SJCRH30 (cell line): ENCODE measurements around the gene ADGRA3. TPM values are rescaled to one million over a fixed set of nuclear protein-coding genes. Genes with fewer than 3 reads are reported as not detected.

Experiments
- DNase-seq, 2 experiments: peaks; one replicate each; pipeline ENCODE4 v3.0.0-alpha.2; 2015 to 2020
- H3K27ac ChIP-seq: fragments of 250-450 bp; sonication (Bioruptor Pico); 2 replicates; pipeline ENCODE4 v1.5.1; 2020; ENCODE audit warnings: mild to moderate bottlenecking, moderate library complexity
- H3K27me3 ChIP-seq: fragments of 250-450 bp; sonication (Bioruptor Pico); 2 replicates; pipeline ENCODE4 v1.5.1; 2020; ENCODE audit warnings: mild to moderate bottlenecking, moderate library complexity
- H3K36me3 ChIP-seq: fragments of 250-450 bp; sonication (Bioruptor Pico); 2 replicates; pipeline ENCODE4 v1.5.1; 2020; ENCODE audit warnings: mild to moderate bottlenecking, moderate library complexity
- H3K4me1 ChIP-seq: fragments of 250-450 bp; sonication (Bioruptor Pico); 2 replicates; pipeline ENCODE4 v1.5.1; 2020; ENCODE audit warnings: mild to moderate bottlenecking, moderate library complexity
- H3K4me3 ChIP-seq: fragments of 250-450 bp; sonication (Bioruptor Pico); 2 replicates; pipeline ENCODE4 v1.5.1; 2020; ENCODE audit warnings: mild to moderate bottlenecking, moderate library complexity
- H3K9me3 ChIP-seq: fragments of 250-450 bp; sonication (Bioruptor Pico); replicated peaks from 2 replicates; pipeline ENCODE4 v1.5.1; 2020; ENCODE audit warnings: mild to moderate bottlenecking, moderate library complexity
- total RNA-seq: library from RNA; depleted of rRNA; stranded (reverse); fragments of >200 nt; shearing (Covaris generic); gene quantifications from 2 replicates; pipeline ENCODE4 v1.2.3, GENCODE V29; 2014; rRNA removed

ADGRA3 gene, protein sequence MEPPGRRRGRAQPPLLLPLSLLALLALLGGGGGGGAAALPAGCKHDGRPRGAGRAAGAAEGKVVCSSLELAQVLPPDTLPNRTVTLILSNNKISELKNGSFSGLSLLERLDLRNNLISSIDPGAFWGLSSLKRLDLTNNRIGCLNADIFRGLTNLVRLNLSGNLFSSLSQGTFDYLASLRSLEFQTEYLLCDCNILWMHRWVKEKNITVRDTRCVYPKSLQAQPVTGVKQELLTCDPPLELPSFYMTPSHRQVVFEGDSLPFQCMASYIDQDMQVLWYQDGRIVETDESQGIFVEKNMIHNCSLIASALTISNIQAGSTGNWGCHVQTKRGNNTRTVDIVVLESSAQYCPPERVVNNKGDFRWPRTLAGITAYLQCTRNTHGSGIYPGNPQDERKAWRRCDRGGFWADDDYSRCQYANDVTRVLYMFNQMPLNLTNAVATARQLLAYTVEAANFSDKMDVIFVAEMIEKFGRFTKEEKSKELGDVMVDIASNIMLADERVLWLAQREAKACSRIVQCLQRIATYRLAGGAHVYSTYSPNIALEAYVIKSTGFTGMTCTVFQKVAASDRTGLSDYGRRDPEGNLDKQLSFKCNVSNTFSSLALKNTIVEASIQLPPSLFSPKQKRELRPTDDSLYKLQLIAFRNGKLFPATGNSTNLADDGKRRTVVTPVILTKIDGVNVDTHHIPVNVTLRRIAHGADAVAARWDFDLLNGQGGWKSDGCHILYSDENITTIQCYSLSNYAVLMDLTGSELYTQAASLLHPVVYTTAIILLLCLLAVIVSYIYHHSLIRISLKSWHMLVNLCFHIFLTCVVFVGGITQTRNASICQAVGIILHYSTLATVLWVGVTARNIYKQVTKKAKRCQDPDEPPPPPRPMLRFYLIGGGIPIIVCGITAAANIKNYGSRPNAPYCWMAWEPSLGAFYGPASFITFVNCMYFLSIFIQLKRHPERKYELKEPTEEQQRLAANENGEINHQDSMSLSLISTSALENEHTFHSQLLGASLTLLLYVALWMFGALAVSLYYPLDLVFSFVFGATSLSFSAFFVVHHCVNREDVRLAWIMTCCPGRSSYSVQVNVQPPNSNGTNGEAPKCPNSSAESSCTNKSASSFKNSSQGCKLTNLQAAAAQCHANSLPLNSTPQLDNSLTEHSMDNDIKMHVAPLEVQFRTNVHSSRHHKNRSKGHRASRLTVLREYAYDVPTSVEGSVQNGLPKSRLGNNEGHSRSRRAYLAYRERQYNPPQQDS (N-terminal part only)
- total RNA-seq: 104 TPM in 2 replicates

DNA sequence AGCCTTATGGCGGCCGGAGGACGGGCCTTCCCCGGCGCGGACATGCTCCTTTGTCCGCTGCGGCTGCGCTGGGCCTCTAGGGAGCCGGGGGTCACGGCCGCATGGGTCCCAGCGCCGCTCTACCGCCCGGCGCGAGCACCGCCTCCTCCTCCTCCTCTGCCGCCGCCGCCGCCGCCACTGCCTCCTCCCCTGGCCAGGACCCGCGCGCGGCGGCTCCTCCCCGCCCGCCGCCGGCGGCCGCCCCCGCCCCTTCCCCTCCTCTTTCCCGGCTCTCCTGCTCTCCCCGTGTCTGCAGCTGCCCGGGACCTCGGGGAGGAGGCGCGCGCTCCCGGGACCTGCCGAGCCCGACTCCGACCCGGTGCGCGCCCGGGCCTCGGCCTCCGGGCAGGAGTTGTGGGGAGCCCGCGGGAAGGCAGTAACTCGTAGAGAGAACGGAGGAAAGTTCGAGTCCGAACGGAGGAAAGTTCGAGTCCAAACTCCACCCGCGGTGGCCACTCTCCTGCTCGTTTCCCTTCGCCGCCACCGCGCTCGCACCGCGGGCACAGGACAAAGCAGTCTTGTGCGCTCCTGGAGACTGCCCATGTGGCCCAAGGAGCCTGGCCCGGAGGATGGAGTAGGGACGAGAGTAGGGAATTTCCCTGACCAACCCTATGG is at the start of gene ADGRA3:
ADGRA3 (minus strand) TSS at position 179 of the 654 bp plus-strand sequence. CDS start 282 bp downstream, outside the sequence.
- H3K4me1 ChIP-seq: no peaks in the 10 kb centered on the region
- peak within 1 kb of the TSS; percentile 82 for H3K27ac ChIP-seq
- no peaks in the 10 kb centered on the region for H3K36me3 ChIP-seq
- DNase-seq: peak; percentile 84 to 86
- no peaks in the 10 kb centered on the region; the same call in 1 of the 2 replicates for H3K9me3 ChIP-seq
- H3K4me3 ChIP-seq: peak within 1 kb of the TSS; percentile 68
- no peaks in the 10 kb centered on the region for H3K27me3 ChIP-seq

DNA sequence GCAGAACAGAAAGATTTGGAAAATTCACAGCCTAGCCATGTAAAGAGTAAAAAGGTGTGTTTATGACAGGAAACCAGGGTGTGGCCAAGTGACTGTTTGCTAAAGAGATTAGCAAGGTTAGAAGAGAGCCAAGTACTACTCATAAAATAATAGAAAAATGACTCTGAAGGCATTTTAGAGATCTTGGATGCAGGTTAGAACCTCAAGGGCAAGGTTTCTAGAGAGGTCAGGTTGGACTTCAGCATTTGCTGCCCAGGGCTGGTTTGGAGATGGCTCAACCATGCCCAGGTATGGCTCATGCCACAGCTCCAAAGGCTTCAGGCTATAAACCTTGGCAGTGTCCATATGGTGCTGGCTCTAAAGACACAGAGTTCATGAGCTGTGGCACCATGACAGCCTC is 40.6 kb upstream of the ADGRA3 start:
- H3K4me1 ChIP-seq: no peaks in the 10 kb centered on the region
- H3K27ac ChIP-seq: no peak overlapping the region

DNA sequence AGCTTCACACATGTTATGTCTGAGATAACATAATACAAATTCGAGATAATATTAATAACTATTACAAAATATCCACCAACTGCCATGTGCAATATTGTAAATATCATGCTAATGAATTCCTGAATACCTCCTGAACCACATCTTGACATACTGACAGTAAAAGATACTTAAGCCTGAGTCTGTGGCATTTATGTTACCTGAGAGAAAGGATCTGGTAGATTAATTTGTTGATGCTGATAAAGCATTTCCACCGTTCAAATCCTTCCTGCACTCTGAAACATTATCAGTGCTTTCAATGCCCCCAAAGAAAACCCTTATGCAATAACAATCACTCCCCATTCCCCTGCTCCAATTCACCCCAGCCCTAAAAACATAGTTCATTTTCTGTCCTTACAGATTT is 38.8 kb upstream of the ADGRA3 start:
- no peak overlapping the region for H3K27ac ChIP-seq
- H3K9me3 ChIP-seq: no peaks in the 10 kb centered on the region
- no peaks in the 10 kb centered on the region for H3K27me3 ChIP-seq
- no peak for DNase-seq
- H3K36me3 ChIP-seq: no peaks in the 10 kb centered on the region
- H3K4me1 ChIP-seq: no peaks in the 10 kb centered on the region
- H3K4me3 ChIP-seq: no peak overlapping the region

More for the DNA sequence above, 40.6 kb upstream of the ADGRA3 start:
- Histone ChIP-seq H3K36me3 (no peaks in the 10 kb centered on the region), H3K4me3 (no peak overlapping the region), H3K9me3 (no peaks in the 10 kb centered on the region), H3K27me3 (no peaks in the 10 kb centered on the region)
- DNase-seq: no peak

DNA sequence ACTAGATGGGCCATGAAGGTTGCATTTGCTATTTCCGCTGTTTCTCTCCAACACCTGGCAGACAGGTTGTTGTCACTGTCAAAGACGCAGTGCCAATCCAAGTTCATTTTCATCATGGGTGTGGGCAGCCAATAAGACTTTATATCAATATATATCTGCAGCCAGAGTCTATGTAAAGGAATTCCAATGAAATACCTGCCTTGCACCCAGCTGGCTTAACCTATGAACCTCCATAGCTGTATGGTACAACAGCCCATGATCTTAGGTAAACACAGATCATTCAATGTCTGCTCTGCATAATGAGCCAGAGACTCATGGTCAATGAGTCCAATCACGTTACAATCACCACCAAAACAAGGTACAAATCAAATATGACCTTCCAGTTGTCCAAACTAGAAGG is 37.7 kb upstream of the ADGRA3 start:
- no peak overlapping the region for H3K4me3 ChIP-seq

DNA sequence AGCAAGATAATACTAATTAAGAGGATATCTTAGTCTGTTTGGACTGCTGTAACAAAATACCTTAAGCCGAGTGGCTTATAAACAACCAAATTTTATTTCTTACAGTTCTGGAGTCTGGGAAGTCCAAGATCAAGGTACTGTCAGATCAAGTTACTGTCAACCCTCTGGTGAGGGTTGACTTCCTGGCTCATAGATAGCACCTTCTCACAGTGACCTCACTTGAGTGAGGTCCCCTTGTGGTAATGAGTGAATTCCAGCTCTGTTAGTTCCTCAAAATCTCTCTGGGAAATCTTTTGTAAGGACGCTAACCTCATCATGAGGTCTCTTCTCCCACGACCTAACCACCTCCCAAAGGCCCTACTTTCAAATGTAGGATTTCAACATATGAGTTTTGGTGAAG is 36.9 kb upstream of the ADGRA3 start:
- Histone ChIP-seq H3K27ac (no peak overlapping the region), H3K27me3 (no peaks in the 10 kb centered on the region), H3K4me3 (no peak overlapping the region), H3K9me3 (no peaks in the 10 kb centered on the region), H3K4me1 (no peaks in the 10 kb centered on the region), H3K36me3 (no peaks in the 10 kb centered on the region)
- no peak for DNase-seq

More for the DNA sequence above, 37.7 kb upstream of the ADGRA3 start:
- Histone ChIP-seq H3K9me3 (no peaks in the 10 kb centered on the region), H3K36me3 (no peaks in the 10 kb centered on the region), H3K27ac (no peak overlapping the region), H3K4me1 (no peaks in the 10 kb centered on the region), H3K27me3 (no peaks in the 10 kb centered on the region)
- DNase-seq: no peak

DNA sequence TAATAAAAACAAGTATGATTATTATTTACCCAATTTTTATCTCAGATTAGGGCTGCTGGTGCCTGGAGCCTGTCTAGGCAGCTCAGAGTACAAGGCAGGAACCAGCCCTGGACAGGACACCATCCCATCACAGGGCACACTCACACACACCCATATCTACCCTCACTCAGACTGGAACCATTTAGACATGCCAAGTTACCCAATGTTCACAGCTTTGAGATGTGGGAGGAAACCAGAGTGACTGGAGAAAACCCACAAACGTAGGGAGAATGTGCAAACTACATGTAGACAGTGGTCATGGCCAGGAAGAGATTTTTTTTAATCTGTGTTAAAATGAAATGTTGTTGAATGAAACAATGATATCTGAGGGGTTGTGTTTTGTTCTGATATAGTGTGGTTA is 35.7 kb upstream of the ADGRA3 start:
- no peaks in the 10 kb centered on the region for H3K36me3 ChIP-seq
- no peaks in the 10 kb centered on the region for H3K27me3 ChIP-seq
- no peaks in the 10 kb centered on the region for H3K4me1 ChIP-seq
- no peak overlapping the region for H3K27ac ChIP-seq
- no peak for DNase-seq
- H3K4me3 ChIP-seq: no peak overlapping the region
- no peaks in the 10 kb centered on the region for H3K9me3 ChIP-seq

DNA sequence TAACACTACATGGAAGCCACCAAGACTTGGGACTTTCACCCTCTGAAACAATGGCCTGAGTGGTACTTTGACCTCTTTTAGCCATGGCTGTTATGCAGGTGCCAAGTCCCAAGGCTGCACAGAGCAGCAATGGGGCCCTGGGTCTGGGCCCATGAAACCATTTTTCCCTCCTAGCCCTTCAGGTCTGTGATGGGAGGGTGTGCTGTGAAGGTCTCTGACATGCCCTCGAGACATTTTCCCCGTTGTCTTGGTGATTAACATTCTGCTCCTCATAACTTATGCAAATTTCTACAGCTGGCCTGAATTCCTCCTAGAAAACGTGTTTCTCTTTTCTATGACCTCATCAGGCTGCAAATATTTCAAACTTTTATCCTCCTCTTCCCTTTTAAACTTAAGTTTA is 30.4 kb upstream of the ADGRA3 start:
- no peaks in the 10 kb centered on the region; the same call in 1 of the 2 replicates for H3K9me3 ChIP-seq
- H3K36me3 ChIP-seq: no peaks in the 10 kb centered on the region
- H3K27me3 ChIP-seq: no peaks in the 10 kb centered on the region
- H3K4me3 ChIP-seq: no peak overlapping the region
- H3K4me1 ChIP-seq: no peaks in the 10 kb centered on the region
- no peak for DNase-seq
- H3K27ac ChIP-seq: no peak overlapping the region

DNA sequence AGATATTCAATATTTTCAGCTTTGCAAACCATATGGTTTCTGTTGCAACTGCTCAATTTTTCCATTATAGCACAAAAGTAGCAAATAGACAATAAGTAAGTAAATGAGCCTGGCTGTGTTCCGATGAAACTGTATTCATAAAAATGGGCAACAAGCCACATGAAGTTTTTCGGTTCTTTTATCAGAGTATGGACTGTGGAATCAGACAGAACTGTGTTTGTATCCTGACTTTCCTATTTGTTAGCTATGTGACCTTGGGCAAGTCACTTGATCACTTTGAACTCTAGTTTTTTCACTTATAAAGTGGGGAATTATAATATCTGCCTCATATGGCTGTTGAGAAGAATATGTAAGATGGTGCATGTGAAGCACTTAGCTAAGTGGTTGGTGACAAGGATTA is 23.4 kb upstream of the ADGRA3 start:
- H3K4me1 ChIP-seq: no peaks in the 10 kb centered on the region
- H3K27ac ChIP-seq: no peak overlapping the region
- DNase-seq: no peak
- no peaks in the 10 kb centered on the region for H3K27me3 ChIP-seq
- H3K4me3 ChIP-seq: no peak overlapping the region
- H3K9me3 ChIP-seq: peaks cover 4% of the 10 kb centered on the region
- no peaks in the 10 kb centered on the region for H3K36me3 ChIP-seq

DNA sequence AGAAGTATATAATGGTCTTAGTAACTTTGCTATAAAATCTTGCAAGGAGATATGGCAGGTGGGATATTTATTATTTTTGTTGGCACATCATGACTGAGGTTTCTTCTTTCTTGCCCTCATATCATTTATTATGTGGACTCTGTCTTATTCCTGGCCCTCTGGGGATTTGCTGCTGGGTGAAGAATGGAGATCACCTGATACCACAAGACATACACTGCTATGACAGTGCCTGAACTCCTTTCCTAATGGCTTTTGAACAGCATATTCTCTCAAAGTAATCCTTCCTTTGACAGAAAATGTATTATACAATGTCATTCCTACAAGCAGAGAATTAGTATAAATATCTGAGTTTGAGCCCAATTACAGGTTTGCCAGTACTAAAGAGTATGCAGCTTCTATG is 22.0 kb upstream of the ADGRA3 start:
- no peaks in the 10 kb centered on the region for H3K36me3 ChIP-seq

DNA sequence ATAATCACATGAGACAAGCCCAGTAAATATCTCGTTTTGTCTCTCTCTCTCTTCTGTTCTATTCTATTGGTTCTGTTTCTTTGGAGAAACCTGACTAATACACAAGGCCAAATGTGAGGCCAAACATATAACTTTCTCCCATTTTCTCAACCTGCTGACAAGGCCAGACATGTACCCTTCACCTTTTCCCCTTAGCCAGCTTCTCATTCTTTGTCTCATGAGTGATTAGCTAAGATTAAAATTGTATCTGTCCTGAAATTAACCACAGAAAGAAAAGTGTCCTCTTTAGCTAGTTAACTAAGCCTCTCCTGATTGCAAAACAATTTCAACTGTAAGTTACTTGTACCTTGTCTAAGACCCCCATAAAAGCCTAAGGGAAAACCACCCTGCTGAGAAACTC is 18.5 kb upstream of the ADGRA3 start:
- no peaks in the 10 kb centered on the region for H3K36me3 ChIP-seq
- no peak overlapping the region for H3K27ac ChIP-seq
- peaks cover 9% of the 10 kb centered on the region for H3K9me3 ChIP-seq
- no peaks in the 10 kb centered on the region for H3K27me3 ChIP-seq
- peaks cover 9% of the 10 kb centered on the region for H3K4me1 ChIP-seq
- DNase-seq: no peak
- H3K4me3 ChIP-seq: no peak overlapping the region

More for the DNA sequence above, 22.0 kb upstream of the ADGRA3 start:
- Histone ChIP-seq H3K4me1 (no peaks in the 10 kb centered on the region), H3K4me3 (no peak overlapping the region), H3K9me3 (peaks cover 6% of the 10 kb centered on the region), H3K27me3 (no peaks in the 10 kb centered on the region), H3K27ac (no peak overlapping the region)
- DNase-seq: no peak

DNA sequence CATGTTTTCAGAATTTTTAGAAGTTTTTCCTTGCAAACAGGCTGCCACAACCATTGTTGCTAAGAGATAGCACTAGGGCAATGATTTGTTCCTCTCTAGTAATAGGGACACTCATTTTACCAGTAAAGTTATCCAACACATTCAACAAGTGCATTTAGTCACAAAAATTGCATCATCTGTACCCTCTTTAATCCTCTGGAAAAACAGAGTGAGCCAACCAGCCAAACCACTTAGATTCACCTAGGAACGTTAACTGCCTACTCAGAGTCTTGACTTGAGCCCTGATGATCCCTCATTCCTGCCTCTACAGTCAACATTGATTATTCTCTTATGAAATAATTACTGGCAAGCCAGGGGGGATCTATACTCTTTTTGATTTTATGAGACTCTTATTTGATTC is 17.0 kb upstream of the ADGRA3 start:
- no peak overlapping the region for H3K27ac ChIP-seq
- H3K36me3 ChIP-seq: no peaks in the 10 kb centered on the region
- no peaks in the 10 kb centered on the region for H3K27me3 ChIP-seq
- no peak for DNase-seq
- peaks cover 9% of the 10 kb centered on the region for H3K4me1 ChIP-seq
- H3K9me3 ChIP-seq: peaks cover 9% of the 10 kb centered on the region
- no peak overlapping the region for H3K4me3 ChIP-seq

DNA sequence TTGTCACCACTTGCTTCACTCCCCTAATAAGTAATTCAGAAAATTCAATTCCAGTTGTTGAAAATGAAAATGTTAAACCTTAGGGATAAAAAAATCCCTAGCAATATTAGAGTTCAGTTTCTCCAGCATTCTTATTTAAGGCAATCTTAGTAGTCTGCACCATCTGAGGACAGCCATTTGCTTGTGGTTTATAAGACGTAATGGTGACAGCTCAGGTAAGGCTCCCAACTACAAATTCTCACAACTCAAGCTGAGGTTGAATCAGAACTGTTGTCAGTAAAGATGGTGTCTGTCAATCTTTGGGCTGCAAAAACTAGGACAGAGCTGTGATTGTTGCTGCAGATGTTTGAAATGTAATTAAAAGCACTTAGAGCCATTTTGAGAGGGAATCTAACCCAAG is 16.3 kb upstream of the ADGRA3 start:
- H3K27ac ChIP-seq: no peak overlapping the region
- peaks cover 9% of the 10 kb centered on the region for H3K4me1 ChIP-seq
- no peaks in the 10 kb centered on the region for H3K36me3 ChIP-seq
- H3K27me3 ChIP-seq: no peaks in the 10 kb centered on the region
- H3K4me3 ChIP-seq: no peak overlapping the region
- no peak for DNase-seq
- H3K9me3 ChIP-seq: peaks cover 9% of the 10 kb centered on the region

DNA sequence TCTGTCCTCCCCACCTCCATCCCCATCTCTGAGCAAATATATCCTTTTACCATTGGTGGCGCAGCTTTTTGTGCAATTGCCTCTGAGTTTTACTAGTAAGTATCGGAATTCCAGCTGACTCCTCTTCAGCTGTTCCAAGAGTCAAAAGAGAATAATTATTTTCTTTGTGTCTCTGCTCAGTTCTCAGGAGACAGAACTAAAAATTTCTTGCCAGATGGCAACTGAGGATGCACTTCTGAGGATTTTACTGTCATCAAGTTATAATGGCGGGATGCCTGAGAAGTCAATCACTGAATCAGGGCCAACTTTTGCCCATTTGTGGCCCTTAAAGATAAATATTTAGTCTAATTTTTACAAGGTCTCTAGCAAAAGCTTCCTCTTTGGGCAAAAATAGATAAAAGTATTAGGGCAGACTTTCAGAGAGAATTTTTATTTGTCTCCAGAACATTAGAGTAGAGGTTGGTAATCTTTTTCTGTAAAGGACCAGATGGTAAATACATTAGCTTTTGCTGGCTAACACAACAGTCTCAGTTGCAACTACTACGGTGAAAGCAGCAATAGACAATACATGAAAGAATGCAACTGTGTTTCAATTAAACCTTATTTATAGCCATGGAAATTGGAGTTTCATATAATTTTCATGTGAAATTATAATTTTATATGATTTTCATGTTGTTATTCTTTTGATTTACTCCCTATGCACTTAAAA is 15.6 kb upstream of the ADGRA3 start:
- DNase-seq: peak; percentile 20 to 58
- no peak overlapping the region for H3K27ac ChIP-seq
- no peak overlapping the region for H3K4me3 ChIP-seq
- H3K36me3 ChIP-seq: no peaks in the 10 kb centered on the region
- H3K27me3 ChIP-seq: no peaks in the 10 kb centered on the region
- H3K9me3 ChIP-seq: peaks cover 9% of the 10 kb centered on the region
- peaks cover 9% of the 10 kb centered on the region for H3K4me1 ChIP-seq

DNA sequence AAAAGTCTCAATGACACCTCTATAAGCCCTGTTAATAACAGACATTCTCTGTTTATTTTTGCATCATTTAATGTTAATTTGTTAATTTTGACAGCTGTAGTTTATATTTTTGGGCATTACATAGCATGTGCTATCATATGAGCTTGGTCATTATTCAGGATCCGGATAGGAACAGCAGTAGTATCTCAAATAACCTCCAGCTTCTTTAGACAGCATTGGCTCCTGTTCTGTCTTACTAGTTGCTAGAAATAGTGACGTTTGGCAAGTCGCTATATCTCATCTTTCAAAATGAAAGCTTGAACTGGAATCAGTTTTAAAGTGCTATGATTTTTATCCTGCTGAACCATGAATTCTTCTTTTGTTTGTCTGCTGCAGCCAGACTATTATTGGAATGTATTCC is 9.0 kb upstream of the ADGRA3 start:
- H3K9me3 ChIP-seq: no peaks in the 10 kb centered on the region
- no peaks in the 10 kb centered on the region for H3K36me3 ChIP-seq
- H3K27me3 ChIP-seq: no peaks in the 10 kb centered on the region
- no peak for DNase-seq
- H3K4me3 ChIP-seq: no peak overlapping the region
- H3K27ac ChIP-seq: no peak overlapping the region
- H3K4me1 ChIP-seq: no peaks in the 10 kb centered on the region
